DND-41 (cell line): ENCODE data around the gene KIF26A.

Experiments used
- EZH2 ChIP-seq: IDR thresholded peaks from 3 replicates; pipeline ENCODE4 v1.6.1; 2012; ENCODE audit warnings: borderline replicate concordance, low read depth, mild to moderate bottlenecking, moderate library complexity, low read length, inconsistent platforms; ENCODE audit not compliant: severe bottlenecking
- TF ChIP-seq, protein P1 (sequence below): IDR thresholded peaks from 2 replicates; pipeline ENCODE4 v1.5.1; 2012; ENCODE audit warnings: borderline replicate concordance, low read length, moderate library complexity, mild to moderate bottlenecking; ENCODE audit not compliant: poor library complexity, severe bottlenecking; ENCODE audit errors: extremely low read depth

DNA sequence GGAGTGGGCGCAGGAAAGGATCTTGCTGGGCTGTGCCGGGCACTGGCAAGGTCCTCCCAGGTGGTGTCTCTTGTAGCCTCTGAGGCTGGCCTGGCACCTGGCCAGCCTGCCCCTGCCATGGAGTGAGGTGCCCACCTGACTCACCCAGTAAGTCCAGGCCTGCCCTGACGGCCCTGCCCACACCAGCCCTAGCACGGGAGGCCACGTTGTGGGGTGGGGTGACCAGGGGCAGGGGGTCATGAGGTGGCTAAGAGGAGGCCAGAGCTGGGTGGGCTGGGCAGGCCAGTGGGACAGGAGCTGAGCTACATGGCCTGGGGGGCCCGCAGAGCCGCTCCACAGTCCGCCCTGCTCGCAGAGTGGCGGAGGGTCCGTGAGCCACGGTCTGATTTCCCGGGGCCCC is 45.4 kb downstream of the KIF26A start:
- TF ChIP-seq, protein P1, sequence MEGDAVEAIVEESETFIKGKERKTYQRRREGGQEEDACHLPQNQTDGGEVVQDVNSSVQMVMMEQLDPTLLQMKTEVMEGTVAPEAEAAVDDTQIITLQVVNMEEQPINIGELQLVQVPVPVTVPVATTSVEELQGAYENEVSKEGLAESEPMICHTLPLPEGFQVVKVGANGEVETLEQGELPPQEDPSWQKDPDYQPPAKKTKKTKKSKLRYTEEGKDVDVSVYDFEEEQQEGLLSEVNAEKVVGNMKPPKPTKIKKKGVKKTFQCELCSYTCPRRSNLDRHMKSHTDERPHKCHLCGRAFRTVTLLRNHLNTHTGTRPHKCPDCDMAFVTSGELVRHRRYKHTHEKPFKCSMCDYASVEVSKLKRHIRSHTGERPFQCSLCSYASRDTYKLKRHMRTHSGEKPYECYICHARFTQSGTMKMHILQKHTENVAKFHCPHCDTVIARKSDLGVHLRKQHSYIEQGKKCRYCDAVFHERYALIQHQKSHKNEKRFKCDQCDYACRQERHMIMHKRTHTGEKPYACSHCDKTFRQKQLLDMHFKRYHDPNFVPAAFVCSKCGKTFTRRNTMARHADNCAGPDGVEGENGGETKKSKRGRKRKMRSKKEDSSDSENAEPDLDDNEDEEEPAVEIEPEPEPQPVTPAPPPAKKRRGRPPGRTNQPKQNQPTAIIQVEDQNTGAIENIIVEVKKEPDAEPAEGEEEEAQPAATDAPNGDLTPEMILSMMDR, result no peak
- no peak for TF ChIP-seq EZH2
